Upper lobe of left lung (tissue), 6 donors: ENCODE data around the gene EGLN1. TPM values are rescaled to one million over a fixed set of nuclear protein-coding genes. Genes with fewer than 3 reads are reported as not detected.

ENCODE experiments used
- ATAC-seq, 2 donors: fragments of 200-7000 bp; cut with Tn5 transposase; one replicate each; pipeline ENCODE4 v1.9.1; 2022; ENCODE audit warnings: mild to moderate bottlenecking in 2 of 2, moderate library complexity in 2 of 2; ENCODE audit not compliant: low FRiP score in 2 of 2
- DNase-seq, 2 donors: peaks; one replicate each; pipeline ENCODE4 v3.0.0-alpha.2; 2019 to 2020
- H3K27ac ChIP-seq, 4 donors: fragments of 200-600 bp; sonication (generic); one replicate each; pipeline ENCODE4 v1.5.1; 2016 to 2019
- H3K27me3 ChIP-seq, 4 donors: fragments of 200-600 bp; sonication (generic); one replicate each; pipeline ENCODE4 v1.5.1; 2017 to 2019
- H3K36me3 ChIP-seq, 4 donors: fragments of 200-600 bp; sonication (generic); one replicate each; pipeline ENCODE4 v1.5.1; 2016 to 2019
- H3K4me1 ChIP-seq, 4 donors: fragments of 200-600 bp; sonication (generic); one replicate each; pipeline ENCODE4 v1.5.1; 2018 to 2019
- H3K4me3 ChIP-seq, 4 donors: fragments of 200-600 bp; sonication (generic); one replicate each; pipeline ENCODE4 v1.5.1; 2017 to 2019; ENCODE audit warnings: mild to moderate bottlenecking in 2 of 4, moderate library complexity in 1 of 4
- H3K9me3 ChIP-seq, 4 donors: fragments of 200-600 bp; sonication (generic); one replicate each; pipeline ENCODE4 v1.5.1; 2018 to 2019
- CTCF ChIP-seq, 6 experiments: fragments of 450-650 bp in 4 of 6; fragments of 200-600 bp in 2 of 6; sonication (generic) in 2 of 6; IDR thresholded peaks; one replicate each; pipeline ENCODE4 v1.5.1; 2016 to 2019; ENCODE audit warnings: antibody characterized with exemption in 6 of 6
- EP300 ChIP-seq, 4 donors: sonication (generic); formaldehyde crosslinking; IDR thresholded peaks; one replicate each; pipeline ENCODE4 v1.5.1; 2017; ENCODE audit warnings: antibody characterized with exemption in 4 of 4, control low read depth in 2 of 4
- POLR2A ChIP-seq, 4 donors: fragments of 450-650 bp; IDR thresholded peaks; one replicate each; pipeline ENCODE4 v1.5.1; 2016 to 2017; ENCODE audit warnings: antibody characterized with exemption in 4 of 4, mild to moderate bottlenecking in 2 of 4
- POLR2AphosphoS5 ChIP-seq, 2 donors: sonication (generic); formaldehyde crosslinking; IDR thresholded peaks; one replicate each; pipeline ENCODE4 v1.5.1; 2017; ENCODE audit warnings: antibody characterized with exemption in 2 of 2
- WGBS, 2 donors: methylation state at CpG; one replicate each; pipeline ENCODE4 v1.1.5; 2017 to 2018; 5-methylcytosine and 5-hydroxymethylcytosine counted together
- total RNA-seq, 6 donors: library from RNA; depleted of rRNA in 4 of 6; stranded (reverse); fragments of >200 nt in 4 of 6; gene quantifications; one replicate each; pipeline versions ENCODE4 v1.1.0 to v1.2.1, GENCODE V29; 2016 to 2021
- donor health status: DM: no; HTN: no; CAD: no; lungs with moderate emphysema.
- donor health status: DM: no; HTN: yes; CAD: no; lungs with severe emphysema.

The EGLN1 gene
- total RNA-seq, 6 donors from 2014 or later: 19.9 to 30.4 (median 22.8) TPM

GRCh38 chr1:231419147-231419546 lies 2.9 kb downstream of the EGLN1 start:
- ATAC-seq: no peak
- H3K27me3 ChIP-seq: no peaks in the 10 kb centered on the region
- peaks cover 31 to 62% (median 41%) of the 10 kb centered on the region in 4 donors for H3K4me1 ChIP-seq
- H3K36me3 ChIP-seq: no peaks in the 10 kb centered on the region
- H3K9me3 ChIP-seq: no peaks in the 10 kb centered on the region
- DNase-seq: no peak
- peak overlapping the region in 3 of 4 donors; percentile 74 to 92 (median 87) for H3K4me3 ChIP-seq
- no peak for TF ChIP-seq CTCF (IDR thresholded peaks at IDR 0.05)
- TF ChIP-seq POLR2A (IDR thresholded peaks at IDR 0.05): no peak
- TF ChIP-seq EP300 (IDR thresholded peaks at IDR 0.05): no peak
- TF ChIP-seq POLR2AphosphoS5 (IDR thresholded peaks at IDR 0.05): no peak
- WGBS, 2 donors: 36% methylated on average over 1 of the region's 1 CpG
- H3K27ac ChIP-seq: peak overlapping the region in 1 of 4 donors; percentile 98

GRCh38 chr1:231418741-231419107 lies 3.4 kb downstream of the EGLN1 start:
- no peak for TF ChIP-seq POLR2AphosphoS5 (IDR thresholded peaks at IDR 0.05)
- H3K4me3 ChIP-seq: peak overlapping the region in 2 of 4 donors; percentile 87 to 92
- no peak for ATAC-seq
- H3K4me1 ChIP-seq: peaks cover 31 to 66% (median 44%) of the 10 kb centered on the region in 4 donors
- H3K27ac ChIP-seq: no peak overlapping the region
- 46 to 52% methylated on average over 4 of the region's 4 CpGs for WGBS, 2 donors
- no peaks in the 10 kb centered on the region for H3K36me3 ChIP-seq
- H3K27me3 ChIP-seq: no peaks in the 10 kb centered on the region
- no peaks in the 10 kb centered on the region for H3K9me3 ChIP-seq
- no peak for DNase-seq

GRCh38 chr1:231418101-231418740 lies 3.9 kb downstream of the EGLN1 start:
- Histone ChIP-seq H3K4me3 (peak overlapping the region in 2 of 4 donors; percentile 87 to 92), H3K27me3 (no peaks in the 10 kb centered on the region), H3K27ac (no peak overlapping the region), H3K9me3 (no peaks in the 10 kb centered on the region), H3K36me3 (no peaks in the 10 kb centered on the region), H3K4me1 (peaks cover 31 to 64% (median 39%) of the 10 kb centered on the region in 4 donors)
- ATAC-seq (no peak), DNase-seq (no peak)
- 82 to 93% methylated on average over 4 of the region's 4 CpGs for WGBS, 2 donors
- TF ChIP-seq CTCF (IDR thresholded peaks at IDR 0.05) (no peak), POLR2AphosphoS5 (IDR thresholded peaks at IDR 0.05) (no peak), POLR2A (IDR thresholded peaks at IDR 0.05) (no peak), EP300 (IDR thresholded peaks at IDR 0.05) (no peak)

- ATAC-seq (no peak), DNase-seq (no peak)
- Histone ChIP-seq H3K9me3 (no peaks in the 10 kb centered on the region), H3K27me3 (no peaks in the 10 kb centered on the region), H3K4me1 (peaks cover 31 to 58% (median 38%) of the 10 kb centered on the region in 4 donors), H3K4me3 (peak overlapping the region in 2 of 4 donors; percentile 4), H3K36me3 (no peaks in the 10 kb centered on the region), H3K27ac (no peak overlapping the region)
- WGBS, 2 donors: 72 to 76% methylated on average over 2 of the region's 2 CpGs
- TF ChIP-seq CTCF (IDR thresholded peaks at IDR 0.05) (no peak), POLR2A (IDR thresholded peaks at IDR 0.05) (no peak), EP300 (IDR thresholded peaks at IDR 0.05) (no peak), POLR2AphosphoS5 (IDR thresholded peaks at IDR 0.05) (no peak)
Observed at GRCh38 chr1:231417513-231417912, 4.6 kb downstream of the EGLN1 start.

GRCh38 chr1:231416901-231417300 lies 5.2 kb downstream of the EGLN1 start:
- Histone ChIP-seq H3K27me3 (no peaks in the 10 kb centered on the region), H3K4me3 (peak overlapping the region in 1 of 4 donors; percentile 4), H3K36me3 (no peaks in the 10 kb centered on the region), H3K4me1 (peaks cover 31 to 58% (median 40%) of the 10 kb centered on the region in 4 donors), H3K27ac (no peak overlapping the region), H3K9me3 (no peaks in the 10 kb centered on the region)
- DNase-seq (no peak), ATAC-seq (no peak)
- TF ChIP-seq POLR2A (IDR thresholded peaks at IDR 0.05) (no peak), CTCF (IDR thresholded peaks at IDR 0.05) (no peak), POLR2AphosphoS5 (IDR thresholded peaks at IDR 0.05) (no peak), EP300 (IDR thresholded peaks at IDR 0.05) (no peak)
- 39 to 45% methylated on average over 1 of the region's 1 CpG for WGBS, 2 donors
